G401.6 (cell line): ENCODE measurements around the gene ADCY7.
"Not testable (repeated sequence)": the region's sequence is repeated elsewhere in the genome, so short reads cannot be mapped to it uniquely, and the experiment has no call there.

Experiments used
- FAIRE-seq: peaks from 2 replicates; lab custom pipeline; 2012; peaks lifted over from hg19 to GRCh38; lab: Jason Lieb, UNC

Gene ADCY7

DNA sequence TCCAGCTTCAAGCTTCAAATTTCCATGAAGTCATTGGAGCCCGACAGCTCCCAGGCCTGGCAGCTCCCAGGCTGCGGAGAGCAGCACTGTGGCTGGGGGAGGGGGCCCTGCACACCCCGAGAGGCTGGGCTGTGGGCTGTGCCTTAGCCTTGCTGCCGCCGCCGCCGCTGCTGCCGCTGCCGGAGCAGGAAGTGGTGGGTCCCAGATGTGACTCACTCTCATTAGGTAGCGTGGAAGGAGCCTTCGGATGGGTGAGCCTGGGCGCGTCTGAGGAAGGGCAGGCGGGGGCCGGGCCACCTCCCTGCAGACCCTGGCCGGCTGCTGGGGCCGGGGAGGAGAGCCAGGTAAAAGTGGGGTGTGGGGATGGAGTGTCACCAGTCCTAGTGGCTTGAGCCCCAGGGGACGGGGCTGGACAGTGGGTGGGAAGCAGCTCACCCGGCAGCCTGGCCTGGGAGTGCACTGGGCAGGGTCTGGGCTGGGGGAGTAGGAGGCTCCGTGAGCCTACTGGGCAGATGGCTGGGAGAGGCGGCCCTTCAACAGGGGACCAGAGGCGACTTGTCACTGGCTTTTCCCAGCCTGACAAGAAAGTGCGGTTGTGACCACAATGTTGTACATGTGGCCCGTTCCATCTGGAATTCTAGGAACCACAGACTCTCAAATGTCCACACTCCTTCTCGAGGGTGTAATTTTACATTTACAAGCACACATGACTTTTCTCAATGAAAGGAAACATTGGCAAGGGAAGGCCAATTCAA lies at the start of gene ADCY7:
Gene ADCY7 (plus strand): TSS at position 215 of the 755 bp plus-strand sequence. CDS start 21,629 bp downstream, outside the sequence.
- FAIRE-seq, result no peak

- FAIRE-seq, result no peak
These were observed 46.9 kb upstream of the ADCY7 start for GRCh38 chr16:50219402-50219975.

- no peak for FAIRE-seq
These were observed 42.1 kb upstream of the ADCY7 start for GRCh38 chr16:50224286-50224685.

- FAIRE-seq, result no peak
These were observed 39.2 kb upstream of the ADCY7 start for GRCh38 chr16:50227120-50227519.

GRCh38 chr16:50227665-50228064 lies 38.7 kb upstream of the ADCY7 start:
- FAIRE-seq, result no peak

- FAIRE-seq, result no peak
These were observed 37.9 kb upstream of the ADCY7 start for GRCh38 chr16:50228364-50228868.

DNA sequence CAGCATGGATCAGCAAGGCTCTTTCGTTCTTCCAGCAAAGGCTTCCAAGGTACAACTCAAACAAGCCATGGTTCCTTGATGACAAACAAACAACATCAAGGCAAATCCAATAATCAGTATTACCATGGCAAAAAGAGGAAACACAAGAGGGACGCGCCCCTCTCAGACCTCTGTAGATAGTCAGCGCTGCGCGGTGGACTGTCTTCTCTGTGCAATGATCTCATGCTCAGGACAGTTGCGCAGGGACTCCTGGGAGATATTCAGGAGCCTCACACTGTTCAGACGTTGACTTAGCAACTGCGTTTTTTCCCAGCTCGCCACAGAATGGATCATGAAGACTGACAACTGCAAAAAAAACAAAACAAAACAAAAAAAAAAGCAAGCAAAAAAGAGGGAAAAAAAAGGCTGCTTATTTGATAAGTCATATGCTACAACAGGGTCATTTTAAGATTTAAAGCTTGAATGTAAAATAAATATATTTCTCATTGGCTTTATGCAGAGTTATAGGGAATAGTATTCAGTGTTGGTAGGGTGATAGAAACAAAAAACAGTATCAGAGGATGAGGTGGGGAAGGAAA lies 37.1 kb upstream of the ADCY7 start:
- FAIRE-seq, result no peak

DNA sequence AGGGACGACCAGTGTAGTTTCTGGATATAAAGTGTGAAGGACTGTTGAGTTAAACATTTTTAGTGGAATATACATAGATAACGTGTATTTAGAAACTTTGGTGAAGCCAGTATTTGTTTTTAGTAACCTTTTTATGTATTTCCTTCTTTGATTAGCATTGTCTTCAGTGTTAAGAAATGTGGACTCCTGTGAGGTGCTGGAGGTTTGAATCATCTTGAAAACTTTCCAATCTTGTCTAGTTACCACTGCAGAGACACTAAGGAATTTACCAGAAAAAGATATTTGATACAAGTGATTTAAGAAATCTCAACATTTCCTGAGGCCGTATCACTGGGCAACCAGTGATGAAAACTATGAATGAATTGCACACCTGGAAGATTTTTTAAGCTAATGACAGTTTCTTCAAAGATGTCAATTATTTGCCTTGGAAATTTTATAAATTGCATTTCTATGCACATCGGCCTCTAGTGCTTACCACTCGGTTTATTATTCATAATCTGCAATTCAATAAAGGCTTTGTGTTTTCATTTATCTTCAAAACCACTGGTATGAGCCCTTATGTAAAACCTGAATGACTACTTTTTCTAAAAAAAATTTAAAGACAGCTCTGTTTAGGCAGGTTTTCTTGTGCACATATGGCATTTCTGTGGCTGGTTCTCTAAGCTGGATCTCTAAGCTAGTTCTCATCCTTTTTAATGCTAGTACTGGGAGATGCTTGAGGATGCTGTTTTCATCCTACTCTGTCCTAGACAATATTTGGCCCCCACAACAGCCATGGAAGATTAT lies 31.4 kb upstream of the ADCY7 start:
- no peak for FAIRE-seq

GRCh38 chr16:50235581-50235980 lies 30.8 kb upstream of the ADCY7 start:
- FAIRE-seq, result no peak

DNA sequence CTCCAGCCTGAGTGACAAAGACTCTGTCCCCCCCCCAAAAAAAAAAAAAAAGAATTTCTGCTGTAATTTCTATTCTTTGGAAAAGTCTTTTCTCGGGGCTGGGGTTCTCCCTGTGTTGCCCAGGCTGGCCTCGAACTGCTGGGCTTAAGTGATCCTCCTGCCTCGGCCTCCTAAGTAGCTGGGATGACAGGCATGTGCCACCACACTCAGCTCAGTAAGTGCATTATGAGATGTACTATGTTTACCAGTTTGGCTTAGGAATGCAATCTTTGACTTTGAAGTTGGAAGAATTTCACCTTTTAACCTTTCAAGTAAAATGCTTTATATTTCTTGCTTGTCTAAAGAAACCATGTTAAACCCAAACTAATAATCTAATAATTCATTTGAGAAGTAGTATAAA lies 28.0 kb upstream of the ADCY7 start:
- FAIRE-seq, result no peak

DNA sequence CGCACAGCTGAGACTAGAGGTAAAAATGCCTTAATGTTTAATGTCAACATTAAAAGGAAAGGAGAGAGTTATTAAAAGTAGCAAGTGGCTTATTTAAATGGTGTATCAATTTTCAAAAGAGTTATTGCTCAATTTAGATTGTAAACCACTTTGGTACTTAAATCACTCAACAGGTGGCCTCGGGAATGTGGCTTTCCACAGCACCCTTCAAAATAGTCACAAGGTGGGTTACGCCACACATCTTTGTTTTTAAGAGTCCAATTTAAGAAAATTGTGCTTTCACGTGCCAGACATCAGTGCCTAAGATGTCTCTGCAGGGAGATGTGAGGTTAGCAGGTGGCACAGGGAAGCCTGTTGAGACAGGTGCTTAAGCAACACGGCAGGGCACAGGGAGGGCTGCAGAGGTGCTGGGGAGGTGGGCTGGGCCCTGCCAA lies 27.5 kb upstream of the ADCY7 start:
- FAIRE-seq, result no peak

DNA sequence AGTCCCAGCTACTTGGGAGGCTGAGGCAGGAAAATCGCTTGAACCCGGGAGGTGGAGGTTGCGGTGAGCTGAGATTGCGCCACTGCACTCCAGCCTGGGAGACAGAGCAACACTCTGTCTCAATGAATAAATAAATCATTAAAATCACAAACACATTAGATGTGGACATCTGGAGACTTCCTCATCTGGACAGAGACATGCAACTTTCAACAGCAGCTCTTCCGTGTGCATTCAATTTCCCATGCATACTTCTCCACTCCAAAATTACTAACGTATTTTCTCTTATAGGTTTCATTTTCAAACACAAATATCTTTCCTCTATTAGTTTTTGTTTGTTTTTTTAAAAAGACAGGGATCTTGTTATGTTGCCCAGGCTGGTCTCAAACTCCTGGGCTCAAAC lies 23.3 kb upstream of the ADCY7 start:
- not testable (repeated sequence) for FAIRE-seq

DNA sequence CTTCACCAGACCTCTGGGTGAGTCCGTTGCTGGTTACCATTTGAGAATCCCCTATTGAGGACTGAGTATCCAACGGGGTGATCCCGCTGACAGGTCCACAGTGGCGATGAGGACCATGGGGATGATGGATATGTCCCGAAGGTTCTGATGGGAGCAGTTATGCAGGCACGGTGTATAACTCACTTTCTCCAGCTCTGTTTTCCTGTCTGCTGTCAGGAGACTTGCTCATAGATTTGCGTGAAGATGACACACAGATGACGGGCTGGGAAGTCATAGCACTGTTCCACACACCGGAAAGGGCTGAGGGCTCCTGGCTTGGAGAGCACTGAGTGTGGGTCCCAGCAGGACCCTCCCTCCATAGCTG lies 22.2 kb upstream of the ADCY7 start:
- FAIRE-seq, result no peak

DNA sequence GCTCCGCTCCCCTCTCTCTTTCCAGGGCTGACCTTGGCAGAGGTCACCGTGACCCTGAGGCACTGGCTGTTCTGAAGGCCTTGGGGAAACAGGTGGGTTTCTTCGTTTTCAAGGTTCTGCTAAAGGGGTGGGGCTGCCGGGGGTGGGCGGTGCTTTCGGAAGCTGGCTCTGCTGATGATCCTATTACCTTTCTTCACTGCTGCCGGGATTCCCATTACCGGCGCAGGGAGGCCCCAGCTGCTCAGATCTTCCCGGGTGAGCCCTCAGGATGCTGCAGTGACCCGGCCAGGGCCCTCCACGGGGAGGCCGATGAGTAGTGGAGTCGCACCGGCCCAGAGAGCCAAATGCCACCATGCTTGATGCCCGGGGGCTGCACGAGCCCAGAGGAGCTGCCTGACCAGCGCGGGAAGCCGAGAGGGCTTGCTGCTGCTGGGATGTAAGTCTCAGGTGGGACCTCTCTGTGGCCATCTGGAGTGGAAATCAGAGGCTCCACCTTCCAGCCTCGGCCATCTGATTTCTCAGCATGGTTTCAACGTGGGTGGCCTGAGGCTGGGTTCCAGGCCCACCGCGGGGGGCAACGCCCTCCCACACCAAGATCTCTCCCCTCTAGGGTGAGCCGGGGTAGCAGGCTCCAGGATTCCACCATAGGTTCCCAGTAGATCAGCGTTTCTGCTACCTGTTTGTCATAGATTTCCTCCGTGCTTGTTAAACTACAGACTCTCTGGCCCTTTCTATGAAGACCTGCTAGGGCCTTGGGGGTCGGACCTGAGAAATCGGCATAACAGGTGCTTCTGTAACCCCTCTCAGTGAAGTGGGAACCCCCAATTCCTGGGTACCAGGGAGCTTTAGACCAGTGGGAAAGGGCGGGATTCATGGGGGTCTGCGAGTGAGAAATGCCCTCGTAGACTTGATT lies 21.6 kb upstream of the ADCY7 start:
- FAIRE-seq, result no peak

DNA sequence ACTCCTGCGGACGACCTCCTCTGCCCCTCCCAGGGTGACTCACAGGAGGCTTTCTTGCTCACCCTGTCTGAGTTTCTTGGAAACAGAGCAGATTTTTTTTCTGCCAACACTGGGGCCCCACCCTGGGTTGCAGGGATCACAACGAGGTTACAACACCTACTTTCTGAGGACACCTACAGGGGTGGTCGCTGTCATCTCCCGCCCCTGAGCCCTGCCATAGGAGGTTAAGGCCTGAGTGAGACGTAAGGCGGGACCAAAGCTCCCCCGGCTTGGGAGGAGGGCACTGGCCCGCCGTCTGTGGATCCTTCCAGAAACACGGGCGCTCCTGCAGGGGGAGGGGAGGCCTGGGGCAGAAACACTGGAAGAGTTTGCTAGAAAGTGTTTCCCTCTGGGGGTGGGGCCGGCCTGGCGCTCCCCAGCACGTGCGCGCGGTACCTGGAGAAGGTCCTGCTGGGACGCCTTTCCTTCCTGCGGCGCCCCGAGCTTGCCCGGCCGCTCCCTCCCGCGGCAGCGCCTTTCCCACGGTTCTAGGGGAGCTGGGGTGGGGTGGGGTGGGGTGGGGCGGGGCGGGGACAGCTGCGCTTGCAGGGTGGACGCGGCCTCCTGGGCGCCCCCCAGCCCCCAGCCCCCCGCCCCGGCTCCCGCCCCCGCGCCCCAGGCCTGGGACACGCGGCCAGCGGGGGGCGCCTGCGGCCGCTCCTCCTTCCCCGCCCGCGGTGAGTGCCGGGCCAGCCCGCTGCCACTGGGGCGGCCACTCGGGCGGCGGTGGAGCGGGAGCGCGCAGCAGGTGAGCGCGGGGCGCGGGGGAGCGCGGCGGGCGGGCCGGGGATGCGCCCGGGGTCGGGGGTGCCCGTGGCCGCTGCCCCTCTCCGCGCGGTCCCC lies 20.7 kb upstream of the ADCY7 start:
- FAIRE-seq, result no peak

GRCh38 chr16:50246299-50247122 lies 19.8 kb upstream of the ADCY7 start:
- FAIRE-seq, result no peak

DNA sequence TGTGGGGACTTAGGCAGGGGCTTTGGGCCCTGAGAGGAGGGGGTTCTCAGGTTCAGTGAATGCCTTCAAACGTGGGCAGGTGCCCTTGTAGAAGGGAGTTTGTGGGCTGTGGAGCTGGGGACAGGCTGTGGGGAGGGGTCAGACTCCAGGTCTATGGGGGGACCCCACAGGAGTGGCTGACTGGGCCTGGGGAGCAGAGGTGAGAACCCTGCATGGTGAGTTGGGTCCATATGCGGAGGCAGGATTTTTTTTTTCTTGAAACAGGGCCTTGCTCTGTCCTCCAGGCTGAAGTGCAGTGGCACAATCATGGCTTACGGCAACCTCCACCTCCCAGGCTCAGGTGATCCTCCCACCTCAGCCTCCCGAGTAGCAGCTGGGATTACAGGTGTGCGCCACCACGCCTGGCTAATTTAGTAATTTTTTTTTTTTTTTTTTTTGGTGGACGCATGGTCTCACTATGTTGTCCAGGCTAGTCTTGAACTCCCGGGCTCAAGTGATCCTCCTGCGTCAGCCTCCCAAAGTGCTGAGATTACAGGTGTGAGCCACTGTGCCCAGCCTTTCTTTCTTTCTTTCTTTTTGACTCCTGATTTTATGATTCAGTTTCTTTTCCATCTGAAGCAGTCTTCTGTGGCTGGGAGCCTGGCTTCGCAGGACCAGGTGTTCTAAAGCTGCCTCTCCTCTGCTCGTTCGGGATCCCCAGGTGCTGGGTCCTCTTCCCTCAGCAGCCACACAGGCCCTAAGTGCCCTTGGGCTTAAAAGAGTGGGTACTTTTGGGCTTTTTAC lies 19.0 kb upstream of the ADCY7 start:
- no peak for FAIRE-seq

DNA sequence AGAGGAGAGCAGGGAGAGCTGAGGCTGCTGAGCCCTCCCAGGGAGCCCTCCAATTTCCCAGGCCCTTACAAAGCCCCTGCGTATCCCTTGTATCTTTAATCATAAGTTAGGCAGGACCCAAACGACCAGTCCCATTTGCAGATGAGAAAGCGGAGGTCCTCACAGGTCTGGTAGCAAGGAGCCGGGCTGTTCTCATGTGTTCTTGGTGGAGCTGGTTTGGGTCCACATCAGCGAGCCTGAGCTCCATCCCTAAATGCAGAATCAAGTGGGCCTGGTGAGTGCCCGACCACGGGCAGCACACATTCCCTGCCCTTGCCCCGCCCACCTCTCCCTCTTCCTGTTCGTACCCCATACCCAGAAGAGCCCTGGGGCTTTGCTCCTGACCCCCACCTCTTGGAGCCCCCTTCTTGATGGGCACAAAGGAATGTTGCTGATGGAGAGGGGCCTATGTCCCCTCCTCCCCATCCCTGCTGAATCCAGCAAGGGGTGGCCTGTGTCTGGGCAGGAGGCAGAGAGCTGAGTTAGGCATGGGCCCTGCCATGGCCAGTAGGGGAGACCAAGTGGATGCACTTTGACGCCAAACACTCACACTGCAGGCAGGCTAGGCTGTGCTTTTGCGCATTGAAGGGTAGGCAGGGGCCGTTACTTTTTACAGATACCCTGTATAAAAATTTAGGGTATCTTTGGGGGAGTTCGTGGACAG lies 18.3 kb upstream of the ADCY7 start:
- FAIRE-seq, result no peak
